SK-N-SH (cell line): ENCODE results near the gene ABHD6. TPM values are rescaled to one million over a fixed set of nuclear protein-coding genes. Genes with fewer than 3 reads are reported as not detected.

Source experiments
- CTCF ChIA-PET: fragments of 300-600, 350-600 bp; formaldehyde crosslinking; extraction: SDS; loops from one replicate; lab custom pipeline; 2021; lab: Yijun Ruan, JAX
- POLR2A ChIA-PET: fragments of 350-600 bp; sonication (Branson Sonifier 250); formaldehyde crosslinking; extraction: SDS; loops from one replicate; lab custom pipeline; 2020; ENCODE audit warnings: antibody characterized with exemption, inconsistent platforms; lab: Yijun Ruan, JAX
- DNase-seq: peaks from one replicate; pipeline ENCODE4 v3.0.0; 2012
- H2AFZ ChIP-seq: fragments of 200-600 bp; sonication (generic); 2 replicates; pipeline ENCODE4 v1.8.1; 2016; ENCODE audit warnings: antibody characterized with exemption, mild to moderate bottlenecking, low read depth
- H3F3A ChIP-seq: fragments of 200-600 bp; sonication (generic); replicated peaks from 2 replicates; pipeline ENCODE3; 2016; ENCODE audit warnings: antibody characterized with exemption, mild to moderate bottlenecking; ENCODE audit not compliant: insufficient read depth
- H3K27ac ChIP-seq, 2 experiments: fragments of 200-500 bp in 1 of 2; fragments of 200-600 bp in 1 of 2; sonication (Bioruptor generic) in 1 of 2; sonication (generic), shearing (Covaris generic) in 1 of 2; 2 replicates each; pipeline versions ENCODE4 v1.5.1 to v1.6.1; 2014 to 2016; ENCODE audit warnings: low read depth in 2 of 2, inconsistent platforms in 1 of 2, low read length in 1 of 2, mild to moderate bottlenecking in 1 of 2, mixed read lengths in 1 of 2
- H3K27me3 ChIP-seq: fragments of 200-600 bp; sonication (generic), shearing (Covaris generic); 2 replicates; pipeline ENCODE4 v1.6.1; 2016; ENCODE audit warnings: mixed run types; ENCODE audit not compliant: insufficient read depth
- H3K36me3 ChIP-seq, 2 experiments: fragments of 200-500 bp in 1 of 2; fragments of 200-600 bp in 1 of 2; sonication (Bioruptor generic) in 1 of 2; sonication (generic) in 1 of 2; replicated peaks in 1 of 2; 2 replicates each; pipeline versions ENCODE3 to v1.5.1; 2014 to 2016; ENCODE audit warnings: low read length in 1 of 2, mild to moderate bottlenecking in 1 of 2; ENCODE audit not compliant: insufficient read depth in 2 of 2, control insufficient read depth in 1 of 2
- H3K4me1 ChIP-seq, 2 experiments: fragments of 200-500 bp in 1 of 2; fragments of 200-600 bp in 1 of 2; sonication (Bioruptor generic) in 1 of 2; sonication (generic), shearing (Covaris generic) in 1 of 2; 2 replicates each; pipeline versions ENCODE4 v1.5.1 to v1.6.1; 2014 to 2016; ENCODE audit warnings: low read depth in 1 of 2, low read length in 1 of 2, mixed run types in 1 of 2; ENCODE audit not compliant: insufficient read depth in 2 of 2, control insufficient read depth in 1 of 2
- H3K4me2 ChIP-seq: fragments of 200-600 bp; sonication (generic), shearing (Covaris generic); 2 replicates; pipeline ENCODE4 v1.6.1; 2017; ENCODE audit warnings: mixed run types
- H3K4me3 ChIP-seq, 2 experiments: fragments of 200-500 bp in 1 of 2; fragments of 200-600 bp in 1 of 2; sonication (Bioruptor generic) in 1 of 2; sonication (generic), shearing (Covaris generic) in 1 of 2; 2 replicates each; pipeline versions ENCODE4 v1.5.1 to v1.8.1; 2014 to 2016; ENCODE audit warnings: low read depth in 2 of 2, inconsistent platforms in 1 of 2, low read length in 1 of 2, mild to moderate bottlenecking in 1 of 2, mixed read lengths in 1 of 2, moderate library complexity in 1 of 2
- H3K79me2 ChIP-seq: fragments of 200-600 bp; sonication (generic); 2 replicates; pipeline ENCODE4 v1.8.1; 2017; ENCODE audit warnings: mild to moderate bottlenecking; ENCODE audit not compliant: insufficient read depth
- H3K9ac ChIP-seq: fragments of 200-600 bp; sonication (generic); 2 replicates; pipeline ENCODE4 v1.6.1; 2017; ENCODE audit warnings: mixed run types
- H3K9me2 ChIP-seq: fragments of 200-600 bp; sonication (generic); 2 replicates; pipeline ENCODE4 v1.6.1; 2017; ENCODE audit warnings: mixed run types
- H3K9me3 ChIP-seq: fragments of 200-600 bp; sonication (generic); 2 replicates; pipeline ENCODE4 v1.6.1; 2017; ENCODE audit warnings: mixed run types, mild to moderate bottlenecking, moderate library complexity
- H4K20me1 ChIP-seq: fragments of 200-600 bp; sonication (generic); 2 replicates; pipeline ENCODE4 v1.6.1; 2017; ENCODE audit warnings: mild to moderate bottlenecking, mixed run types; ENCODE audit not compliant: insufficient read depth
- CTCF ChIP-seq: fragments of 200-600 bp; sonication (generic); IDR thresholded peaks from 2 replicates; pipeline ENCODE4 v1.6.1; 2017; ENCODE audit warnings: antibody characterized with exemption, mild to moderate bottlenecking, moderate library complexity
- GABPA ChIP-seq: IDR thresholded peaks from 2 replicates; pipeline ENCODE4 v1.4.0; 2012; ENCODE audit warnings: low read depth, mild to moderate bottlenecking
- JUND ChIP-seq: IDR thresholded peaks from 2 replicates; pipeline ENCODE4 v1.4.0; 2012
- NFIC ChIP-seq: IDR thresholded peaks from 2 replicates; pipeline ENCODE4 v1.4.0; 2012; ENCODE audit warnings: borderline replicate concordance
- NRF1 ChIP-seq: IDR thresholded peaks from 2 replicates; pipeline ENCODE4 v1.6.1; 2012; ENCODE audit warnings: low read depth, mild to moderate bottlenecking, low read length
- RAD21 ChIP-seq: IDR thresholded peaks from 2 replicates; pipeline ENCODE4 v1.6.1; 2012; ENCODE audit warnings: mild to moderate bottlenecking, low read length
- RCOR1 ChIP-seq: fragments of 150-350 bp; IDR thresholded peaks from 2 replicates; pipeline ENCODE4 v1.6.1; 2017; ENCODE audit warnings: antibody characterized with exemption, low read length
- REST ChIP-seq: IDR thresholded peaks from 2 replicates; pipeline ENCODE4 v1.6.1; 2012; ENCODE audit warnings: mild to moderate bottlenecking, low read depth, low read length, moderate library complexity
- RFX5 ChIP-seq: IDR thresholded peaks from 2 replicates; pipeline ENCODE4 v1.6.1; 2012; ENCODE audit warnings: mild to moderate bottlenecking, improper control_type of control experiment, low read length
- TEAD4 ChIP-seq: IDR thresholded peaks from 2 replicates; pipeline ENCODE4 v1.4.0; 2012; ENCODE audit warnings: mild to moderate bottlenecking, borderline replicate concordance; ENCODE audit not compliant: insufficient read depth
- USF2 ChIP-seq: fragments of 150-350 bp; IDR thresholded peaks from 2 replicates; pipeline ENCODE4 v1.6.1; 2017; ENCODE audit warnings: antibody characterized with exemption, low read length, low read depth, borderline replicate concordance
- YY1 ChIP-seq: IDR thresholded peaks from 2 replicates; pipeline ENCODE4 v1.4.0; 2012; ENCODE audit warnings: low read depth, mild to moderate bottlenecking
- ZBTB33 ChIP-seq: IDR thresholded peaks from 2 replicates; pipeline ENCODE4 v1.4.0; 2012; ENCODE audit warnings: low read depth, borderline replicate concordance
- WGBS: methylation state at CpG from one replicate; pipeline ENCODE4 v1.1.6; 2017; ENCODE audit warnings: low lambda C conversion rate; 5-methylcytosine and 5-hydroxymethylcytosine counted together
- polyA plus RNA-seq, 3 experiments: library from polyadenylated mRNA; depleted of rRNA; stranded (reverse); fragments of >200 nt; gene quantifications; 2 replicates each; pipeline ENCODE4 v1.2.3, GENCODE V29; 2012

The ABHD6 gene
- polyA plus RNA-seq, 1 of the 3 experiments (the other 2 are of a cell fraction): 10.7 TPM

- TF ChIP-seq RFX5 (no peak), NRF1 (no peak), USF2 (no peak)
- 80% methylated on average over 3 of the region's 3 CpGs for WGBS
- ChIA-PET POLR2A (no interaction called here), CTCF (interaction anchor here (0.8 to 2.0 kb wide), 3 partner anchors 16 to 306 kb away, joined by 3 to 7 read pairs (median 5); no protein-coding TSS in a partner anchor)
- DNase-seq: no peak
- no peak overlapping the region for H3K4me2 ChIP-seq
- peaks cover 19% of the 10 kb centered on the region for H3F3A ChIP-seq
- peaks cover 6 to 11% of the 10 kb centered on the region in 2 experiments for H3K36me3 ChIP-seq
- no peak overlapping the region for H2AFZ ChIP-seq
- no peaks in the 10 kb centered on the region for H4K20me1 ChIP-seq
- H3K27ac ChIP-seq: peak overlapping the region in 1 of 2 experiments; percentile 3; a peak in 1 of 4 replicates
- H3K9ac ChIP-seq: no peak overlapping the region
- H3K79me2 ChIP-seq: no peaks in the 10 kb centered on the region
- H3K4me3 ChIP-seq: no peak overlapping the region
- H3K9me3 ChIP-seq: no peaks in the 10 kb centered on the region
- peaks cover 0 to 8% of the 10 kb centered on the region in 2 experiments; a peak in 1 of 4 replicates for H3K4me1 ChIP-seq
- no peaks in the 10 kb centered on the region for H3K9me2 ChIP-seq
- no peaks in the 10 kb centered on the region for H3K27me3 ChIP-seq
These were observed 86.2 kb downstream of the ABHD6 start for GRCh38 chr3:58323529-58324390.

- H3K4me1 ChIP-seq: peaks cover 0 to 8% of the 10 kb centered on the region in 2 experiments; a peak in 1 of 4 replicates
- no peaks in the 10 kb centered on the region for H4K20me1 ChIP-seq
- peaks cover 3% of the 10 kb centered on the region in 2 experiments for H3K36me3 ChIP-seq
- H2AFZ ChIP-seq: 0 out of 2 replicates have a peak overlapping the region, but pooled peaks have one; percentile 39
- no peak overlapping the region for H3K9ac ChIP-seq
- peaks cover 17% of the 10 kb centered on the region for H3F3A ChIP-seq
- no peaks in the 10 kb centered on the region for H3K27me3 ChIP-seq
- no peak for DNase-seq
- no peaks in the 10 kb centered on the region for H3K9me3 ChIP-seq
- ChIA-PET POLR2A (interaction anchor here (1.1 kb wide), 1 partner anchor 18 kb away, joined by 3 read pairs; the partner anchor contains the start of genes HTD2 and RPP14), CTCF (interaction anchor here (1.3 to 3.5 kb wide), 4 partner anchors 18 to 305 kb away, joined by 5 to 17 read pairs (median 7); partner anchors contain the start of genes HTD2 and RPP14)
- H3K79me2 ChIP-seq: no peaks in the 10 kb centered on the region
- no peak overlapping the region for H3K4me3 ChIP-seq
- H3K9me2 ChIP-seq: no peaks in the 10 kb centered on the region
- peak overlapping the region in 1 of 2 experiments; percentile 3; a peak in 1 of 4 replicates for H3K27ac ChIP-seq
- H3K4me2 ChIP-seq: no peak overlapping the region
- WGBS: 87% methylated on average over 7 of the region's 7 CpGs
- TF ChIP-seq CTCF (no peak), RCOR1 (no peak), REST (no peak), GABPA (no peak), TEAD4 (no peak), RAD21 (no peak), ZBTB33 (no peak), YY1 (no peak), JUND (no peak), NFIC (no peak)
These were observed 87.1 kb downstream of the ABHD6 start for GRCh38 chr3:58324391-58325390.
